Bone marrow (tissue), 2 donors: ENCODE results near the gene PRR5.
A peak's percentile ranks its signal among the peaks of the same experiment; 100 is the strongest.
"Not testable (repeated sequence)": the region's sequence is repeated elsewhere in the genome, so short reads cannot be mapped to it uniquely, and the experiment has no call there.

ENCODE experiments used
- DNase-seq, 2 donors: peaks; one replicate each; lab custom pipeline; 2025; lab: John Stamatoyannopoulos, UW

Gene PRR5

GRCh38 chr22:44673406-44673805 is 28.6 kb upstream of the PRR5 start:
- DNase-seq = no peak

- not testable (repeated sequence) for DNase-seq
Measured at GRCh38 chr22:44676066-44676440, 26.0 kb upstream of the PRR5 start.

- peak in 1 of 2 donors; percentile 68 for DNase-seq
Measured at GRCh38 chr22:44676441-44677352, 25.3 kb upstream of the PRR5 start.

GRCh38 chr22:44677353-44677840 is 24.6 kb upstream of the PRR5 start:
- DNase-seq = peak in 1 of 2 donors; percentile 12

- no peak for DNase-seq
Measured at GRCh38 chr22:44677871-44678555, 24.0 kb upstream of the PRR5 start.

GRCh38 chr22:44678556-44679305 is 23.3 kb upstream of the PRR5 start:
- DNase-seq = no peak

GRCh38 chr22:44679306-44679647 is 22.7 kb upstream of the PRR5 start:
- not testable (repeated sequence) for DNase-seq

- no peak for DNase-seq
Measured at GRCh38 chr22:44680058-44680457, 21.9 kb upstream of the PRR5 start.

GRCh38 chr22:44680481-44680894 is 21.5 kb upstream of the PRR5 start:
- DNase-seq = no peak

GRCh38 chr22:44682556-44683168 is 19.3 kb upstream of the PRR5 start:
- no peak for DNase-seq

GRCh38 chr22:44683237-44683636 is 18.8 kb upstream of the PRR5 start:
- no peak for DNase-seq

GRCh38 chr22:44683881-44684280 is 18.1 kb upstream of the PRR5 start:
- DNase-seq = no peak

GRCh38 chr22:44684506-44685383 is 17.3 kb upstream of the PRR5 start:
- peak; percentile 60 to 89 for DNase-seq

- peak; percentile 31 to 40 for DNase-seq
Measured at GRCh38 chr22:44685384-44686056, 16.5 kb upstream of the PRR5 start.

GRCh38 chr22:44686873-44687600 is 15.0 kb upstream of the PRR5 start:
- no peak for DNase-seq

- DNase-seq = no peak
Measured at GRCh38 chr22:44689173-44689572, 12.8 kb upstream of the PRR5 start.

GRCh38 chr22:44689915-44690524 is 12.0 kb upstream of the PRR5 start:
- no peak for DNase-seq

GRCh38 chr22:44691796-44692661 is 10.0 kb upstream of the PRR5 start:
- DNase-seq = no peak
